Neural crest cell (in vitro differentiated cells): ENCODE measurements around the gene KCNMA1. TPM values are rescaled to one million over a fixed set of nuclear protein-coding genes. Genes with fewer than 3 reads are reported as not detected.

Experiments
- DNase-seq: peaks from one replicate; pipeline ENCODE4 v3.0.0; 2021; ENCODE audit warnings: low read depth, mixed read lengths, low spot score
- H3K27ac Mint-ChIP-seq: one replicate; pipeline ENCODE4 v1.8.0; 2021; ENCODE audit warnings: mild to moderate bottlenecking, mixed read lengths; ENCODE audit not compliant: unreplicated experiment
- H3K27me3 Mint-ChIP-seq: 2 replicates; pipeline ENCODE4 v1.8.0; 2021; ENCODE audit warnings: low read depth, mild to moderate bottlenecking, mixed read lengths
- H3K36me3 Mint-ChIP-seq: 2 replicates; pipeline ENCODE4 v1.8.0; 2021; ENCODE audit warnings: low read depth, mild to moderate bottlenecking, mixed read lengths
- H3K4me1 Mint-ChIP-seq: 2 replicates; pipeline ENCODE4 v1.8.0; 2021; ENCODE audit warnings: mixed read lengths
- H3K4me3 Mint-ChIP-seq: one replicate; pipeline ENCODE4 v1.8.0; 2021; ENCODE audit warnings: mild to moderate bottlenecking, mixed read lengths
- H3K9me3 Mint-ChIP-seq: 2 replicates; pipeline ENCODE4 v1.8.0; 2021; ENCODE audit warnings: mixed read lengths
- total RNA-seq: library from RNA; stranded (reverse); gene quantifications from 2 replicates; pipeline ENCODE4 v1.2.1, GENCODE V29; 2021
- TF ChIP-seq, protein P1 (sequence below): fragments of 200-600 bp; sonication (generic); conservative IDR thresholded peaks from 2 replicates; pipeline ENCODE4 v1.5.0; 2021; ENCODE audit warnings: antibody characterized with exemption, mild to moderate bottlenecking

Gene KCNMA1
- total RNA-seq, 1 donor from 2014 or later = 1.7 TPM

DNA sequence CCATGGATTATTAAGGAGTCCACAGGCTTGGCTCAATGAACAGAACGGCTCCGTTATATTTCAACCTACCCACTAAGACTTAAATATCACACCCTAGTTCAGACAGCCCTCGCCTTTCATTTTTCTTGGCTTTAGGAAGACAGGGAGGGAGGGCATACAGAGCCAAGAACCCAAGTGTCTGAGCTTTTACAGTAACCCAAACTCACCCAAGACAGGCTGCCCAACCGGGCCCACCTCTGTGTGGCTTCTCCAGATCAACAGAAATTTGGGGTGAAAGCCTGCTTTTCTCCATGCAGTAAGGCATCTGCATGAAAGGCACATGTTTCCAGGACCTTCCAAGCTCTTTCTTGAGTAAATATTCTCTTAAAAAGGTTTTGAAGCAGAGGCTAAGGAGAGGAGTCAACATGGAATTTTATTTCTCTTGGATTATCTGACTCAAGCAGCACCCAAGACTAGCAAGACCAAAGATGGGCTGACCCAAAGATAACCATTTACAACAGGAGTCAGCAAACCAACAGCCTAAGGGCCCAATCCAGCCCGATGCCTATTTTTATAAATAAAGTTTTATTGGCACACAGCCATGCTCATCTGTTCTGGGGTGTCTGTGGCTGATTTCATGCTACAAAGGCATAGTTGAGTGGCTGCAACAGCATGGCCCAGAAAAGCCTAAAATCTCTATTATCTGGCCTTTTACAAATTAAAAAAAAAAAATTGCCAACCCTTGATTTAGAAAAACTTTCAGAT lies 90.1 kb downstream of the KCNMA1 start:
- no peak for DNase-seq
- no peaks in the 10 kb centered on the region for H3K9me3 Mint-ChIP-seq
- no peaks in the 10 kb centered on the region for H3K4me1 Mint-ChIP-seq
- TF ChIP-seq, protein P1, sequence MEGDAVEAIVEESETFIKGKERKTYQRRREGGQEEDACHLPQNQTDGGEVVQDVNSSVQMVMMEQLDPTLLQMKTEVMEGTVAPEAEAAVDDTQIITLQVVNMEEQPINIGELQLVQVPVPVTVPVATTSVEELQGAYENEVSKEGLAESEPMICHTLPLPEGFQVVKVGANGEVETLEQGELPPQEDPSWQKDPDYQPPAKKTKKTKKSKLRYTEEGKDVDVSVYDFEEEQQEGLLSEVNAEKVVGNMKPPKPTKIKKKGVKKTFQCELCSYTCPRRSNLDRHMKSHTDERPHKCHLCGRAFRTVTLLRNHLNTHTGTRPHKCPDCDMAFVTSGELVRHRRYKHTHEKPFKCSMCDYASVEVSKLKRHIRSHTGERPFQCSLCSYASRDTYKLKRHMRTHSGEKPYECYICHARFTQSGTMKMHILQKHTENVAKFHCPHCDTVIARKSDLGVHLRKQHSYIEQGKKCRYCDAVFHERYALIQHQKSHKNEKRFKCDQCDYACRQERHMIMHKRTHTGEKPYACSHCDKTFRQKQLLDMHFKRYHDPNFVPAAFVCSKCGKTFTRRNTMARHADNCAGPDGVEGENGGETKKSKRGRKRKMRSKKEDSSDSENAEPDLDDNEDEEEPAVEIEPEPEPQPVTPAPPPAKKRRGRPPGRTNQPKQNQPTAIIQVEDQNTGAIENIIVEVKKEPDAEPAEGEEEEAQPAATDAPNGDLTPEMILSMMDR = no peak
- H3K27me3 Mint-ChIP-seq = peaks cover 4% of the 10 kb centered on the region
- no peak overlapping the region for H3K27ac Mint-ChIP-seq
- no peaks in the 10 kb centered on the region for H3K36me3 Mint-ChIP-seq
- H3K4me3 Mint-ChIP-seq = no peak overlapping the region

DNA sequence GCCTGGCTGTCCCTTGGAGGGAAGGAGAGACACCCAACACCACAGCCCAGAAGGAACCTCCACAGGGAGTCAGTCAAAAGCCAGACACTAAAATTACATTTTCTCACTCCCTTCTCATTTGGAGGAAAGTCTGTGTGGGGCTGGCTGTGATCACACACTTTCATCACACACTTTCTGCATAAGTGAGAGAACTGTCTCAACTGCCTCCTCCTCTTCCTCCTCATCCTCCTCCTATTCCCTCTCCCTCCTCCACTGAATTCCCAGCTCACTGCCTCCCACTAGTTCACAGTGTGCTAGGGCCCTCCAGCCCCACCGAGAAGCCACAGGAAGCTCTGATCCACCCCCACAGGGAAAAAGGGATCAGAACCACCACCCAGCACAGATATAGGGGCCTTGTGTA lies 91.6 kb downstream of the KCNMA1 start:
- no peak overlapping the region for H3K4me3 Mint-ChIP-seq
- H3K36me3 Mint-ChIP-seq = no peaks in the 10 kb centered on the region
- peaks cover 4% of the 10 kb centered on the region for H3K27me3 Mint-ChIP-seq
- no peaks in the 10 kb centered on the region for H3K4me1 Mint-ChIP-seq
- H3K27ac Mint-ChIP-seq = no peak overlapping the region
- no peaks in the 10 kb centered on the region for H3K9me3 Mint-ChIP-seq
- TF ChIP-seq, protein P1 = no peak
- no peak for DNase-seq

GRCh38 chr10:77545585-77545984 lies 92.0 kb downstream of the KCNMA1 start:
- Mint-ChIP-seq H3K4me3 (no peak overlapping the region), H3K36me3 (no peaks in the 10 kb centered on the region), H3K27me3 (peaks cover 7% of the 10 kb centered on the region), H3K9me3 (peaks cover 3% of the 10 kb centered on the region), H3K27ac (no peak overlapping the region), H3K4me1 (no peaks in the 10 kb centered on the region)
- TF ChIP-seq, protein P1 = no peak
- DNase-seq = no peak

DNA sequence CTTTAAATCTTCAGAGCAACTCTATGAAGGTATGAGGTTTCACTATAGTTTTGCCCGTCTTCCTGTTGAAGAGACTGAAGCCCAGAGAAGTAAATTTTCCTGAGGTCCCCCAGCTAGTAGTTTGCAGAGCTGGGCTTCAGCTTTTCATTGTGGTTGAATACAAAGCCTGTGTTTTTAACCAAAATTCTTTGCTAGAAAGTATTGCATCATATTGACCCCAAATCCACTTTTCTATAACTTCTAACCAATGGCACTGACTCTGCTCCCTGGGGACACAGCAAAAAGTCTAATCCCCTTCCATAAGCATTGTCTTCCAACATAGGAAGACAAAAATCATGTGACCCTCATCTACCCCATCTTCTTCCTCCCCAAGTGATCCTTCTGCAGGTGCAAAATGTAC lies 93.0 kb downstream of the KCNMA1 start:
- TF ChIP-seq, protein P1 = no peak
- no peaks in the 10 kb centered on the region for H3K36me3 Mint-ChIP-seq
- H3K4me3 Mint-ChIP-seq = no peak overlapping the region
- no peak overlapping the region for H3K27ac Mint-ChIP-seq
- peaks cover 7% of the 10 kb centered on the region for H3K27me3 Mint-ChIP-seq
- H3K4me1 Mint-ChIP-seq = no peaks in the 10 kb centered on the region
- DNase-seq = no peak
- H3K9me3 Mint-ChIP-seq = peaks cover 3% of the 10 kb centered on the region

DNA sequence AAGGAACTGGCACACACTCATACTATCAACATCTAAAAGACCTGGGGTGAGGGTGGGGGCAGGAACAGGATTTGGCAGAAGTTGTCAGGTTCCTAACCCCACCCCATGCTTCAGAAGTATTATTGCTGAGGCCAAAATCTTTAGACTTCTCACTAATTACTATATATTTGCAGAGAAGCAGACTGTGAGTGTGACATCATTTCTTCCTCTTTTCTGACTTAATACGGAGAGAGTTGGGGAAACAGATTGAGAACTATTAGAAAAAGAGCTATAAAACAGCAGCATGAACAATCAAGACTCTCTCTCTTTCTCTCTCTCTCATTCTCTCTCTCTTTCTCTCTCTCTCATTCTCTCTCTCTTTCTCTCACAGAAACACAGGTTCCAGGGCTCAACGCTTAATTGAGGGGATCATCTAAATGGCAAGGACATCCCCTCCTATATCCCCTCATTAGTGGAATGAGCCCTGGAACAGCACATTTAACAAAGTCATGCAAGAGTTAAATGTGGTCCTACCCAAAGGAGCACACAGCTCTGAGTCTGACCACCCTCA lies 94.8 kb downstream of the KCNMA1 start:
- Mint-ChIP-seq H3K27ac (no peak overlapping the region), H3K36me3 (no peaks in the 10 kb centered on the region), H3K4me1 (no peaks in the 10 kb centered on the region), H3K9me3 (peaks cover 3% of the 10 kb centered on the region), H3K27me3 (peaks cover 7% of the 10 kb centered on the region), H3K4me3 (no peak overlapping the region)
- no peak for DNase-seq
- TF ChIP-seq, protein P1 = no peak
